Lower leg skin (tissue), 3 donors: Measurements from ENCODE around the gene EBF4.

ENCODE experiments used
- CTCF ChIP-seq, 3 donors: fragments of 450-650 bp; IDR thresholded peaks; one replicate each; pipeline ENCODE4 v1.5.1; 2016; ENCODE audit warnings: antibody characterized with exemption in 3 of 3, mild to moderate bottlenecking in 3 of 3, moderate library complexity in 2 of 3
- POLR2A ChIP-seq, 2 donors: fragments of 450-650 bp; IDR thresholded peaks; one replicate each; pipeline ENCODE4 v1.6.1; 2016 to 2017; ENCODE audit warnings: antibody characterized with exemption in 2 of 2, mild to moderate bottlenecking in 1 of 2, moderate library complexity in 1 of 2

DNA sequence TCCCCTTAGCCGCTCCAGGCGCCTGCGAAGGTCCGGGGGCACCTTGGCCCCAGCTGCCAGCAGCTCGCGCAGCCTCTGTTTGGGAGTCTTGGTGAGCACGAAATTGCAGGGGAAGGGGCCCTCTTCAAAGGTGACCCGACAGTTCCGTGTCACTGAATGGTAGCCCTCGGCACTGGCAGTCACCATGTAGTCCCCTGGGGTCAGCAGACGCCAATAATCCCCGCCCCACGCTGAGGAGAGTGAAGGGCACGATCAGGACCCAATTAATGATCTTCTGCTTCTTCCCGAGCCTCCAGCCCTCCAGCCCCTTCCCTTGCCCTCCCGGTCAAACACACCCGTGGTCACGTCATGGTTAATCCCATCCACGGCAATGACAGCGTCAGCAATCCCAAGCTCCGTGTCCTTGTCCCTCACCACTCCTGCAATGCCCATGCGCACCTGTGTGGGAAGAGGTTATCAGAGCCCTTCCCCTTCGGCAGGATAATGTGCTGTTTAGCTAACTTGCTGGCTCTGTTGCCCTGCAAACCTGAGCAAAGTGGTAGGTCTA lies 101.7 kb downstream of the EBF4 start:
- TF ChIP-seq CTCF (IDR thresholded peaks at IDR 0.05), result no peak
- no peak for TF ChIP-seq POLR2A (IDR thresholded peaks at IDR 0.05)
